GM23248 (cell line): ENCODE results near the gene ETV6.

Experiments used
- EZH2 ChIP-seq: fragments of 200-600 bp; sonication (generic); IDR thresholded peaks from 2 replicates; pipeline ENCODE4 v1.6.1; 2018; ENCODE audit warnings: antibody characterized with exemption, mild to moderate bottlenecking; ENCODE audit not compliant: insufficient read depth, poor library complexity, severe bottlenecking
- EZH2phosphoT487 ChIP-seq: fragments of 200-600 bp; sonication (generic); IDR thresholded peaks from 2 replicates; pipeline ENCODE4 v1.6.1; 2018; ENCODE audit warnings: antibody characterized with exemption, moderate library complexity, mild to moderate bottlenecking, low read depth; ENCODE audit not compliant: insufficient read depth

DNA sequence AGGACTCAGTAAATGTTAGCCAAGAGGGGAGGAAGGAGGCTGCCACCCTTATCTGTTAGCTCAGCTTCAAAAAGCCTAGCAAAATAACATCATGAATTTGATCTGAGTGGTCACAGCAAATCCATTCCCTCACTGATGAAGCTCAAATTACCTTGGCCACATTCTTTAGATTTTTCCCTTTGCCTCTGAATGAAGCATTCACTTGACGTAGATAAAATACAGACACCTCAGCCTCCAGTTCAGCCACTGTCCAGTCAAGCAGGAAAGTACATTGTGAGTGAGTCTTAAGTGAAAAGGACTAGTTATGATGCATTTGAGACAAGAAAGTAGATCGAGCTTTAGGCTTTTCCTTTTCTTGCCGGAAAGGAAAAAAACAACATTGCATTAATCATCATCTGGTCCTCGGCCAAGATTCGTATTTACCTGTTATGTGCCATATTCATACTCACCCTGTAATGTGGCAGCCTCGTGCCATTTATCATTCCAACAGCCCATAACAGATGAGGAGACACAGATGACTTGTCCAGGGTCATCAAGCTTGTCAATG, 146.5 kb downstream of the ETV6 start:
- TF ChIP-seq EZH2 (no peak), EZH2phosphoT487 (no peak)
